Loucy (cell line): Measurements from ENCODE around the gene KPNB1.

Experiments
- H2AFZ ChIP-seq: fragments of 200-600 bp; sonication (generic); 2 replicates; pipeline ENCODE4 v1.6.0; 2016; ENCODE audit warnings: antibody characterized with exemption, mild to moderate bottlenecking, low read length, moderate library complexity
- H3F3A ChIP-seq: fragments of 200-600 bp; 2 replicates; pipeline ENCODE4 v1.6.0; 2016; ENCODE audit warnings: antibody characterized with exemption, low read depth, mild to moderate bottlenecking
- H3K27me3 ChIP-seq: fragments of 200-600 bp; sonication (generic); 2 replicates; pipeline ENCODE4 v1.6.1; 2014; ENCODE audit warnings: low read length, mild to moderate bottlenecking; ENCODE audit not compliant: insufficient read depth, poor library complexity, severe bottlenecking
- H3K36me3 ChIP-seq: fragments of 200-600 bp; sonication (generic); 2 replicates; pipeline ENCODE4 v1.6.1; 2016; ENCODE audit warnings: low read length; ENCODE audit not compliant: insufficient read depth
- H3K4me1 ChIP-seq: fragments of 200-600 bp; sonication (generic); 2 replicates; pipeline ENCODE4 v1.5.1; 2014; ENCODE audit warnings: low read length, mild to moderate bottlenecking; ENCODE audit not compliant: insufficient read depth, poor library complexity, severe bottlenecking
- H3K4me2 ChIP-seq: fragments of 200-600 bp; sonication (generic); 2 replicates; pipeline ENCODE4 v1.6.0; 2014; ENCODE audit warnings: antibody characterized with exemption, low read length, low read depth, mild to moderate bottlenecking; ENCODE audit not compliant: poor library complexity, severe bottlenecking
- H3K4me3 ChIP-seq: fragments of 200-600 bp; sonication (generic); 2 replicates; pipeline ENCODE4 v1.5.1; 2014; ENCODE audit warnings: low read length, mild to moderate bottlenecking, mixed read lengths; ENCODE audit not compliant: poor library complexity, severe bottlenecking
- H3K79me2 ChIP-seq: fragments of 200-600 bp; sonication (generic); 2 replicates; pipeline ENCODE4 v1.6.1; 2014; ENCODE audit warnings: low read length; ENCODE audit not compliant: insufficient read depth
- H3K9ac ChIP-seq: fragments of 200-600 bp; sonication (generic); 2 replicates; pipeline ENCODE4 v1.6.0; 2014; ENCODE audit warnings: mild to moderate bottlenecking, low read depth, low read length, moderate library complexity; ENCODE audit not compliant: poor library complexity, severe bottlenecking
- H3K9me2 ChIP-seq: fragments of 200-600 bp; sonication (generic); replicated peaks from 2 replicates; pipeline ENCODE4 v1.6.1; 2016; ENCODE audit warnings: low read depth, low read length, mixed read lengths
- H3K9me3 ChIP-seq: fragments of 200-600 bp; sonication (generic); 2 replicates; pipeline ENCODE4 v1.6.1; 2014; ENCODE audit warnings: mild to moderate bottlenecking, antibody characterized with exemption, low read length, low read depth; ENCODE audit not compliant: insufficient read depth
- H4K20me1 ChIP-seq: fragments of 200-600 bp; sonication (generic); 2 replicates; pipeline ENCODE4 v1.6.0; 2014; ENCODE audit warnings: antibody characterized with exemption, low read length, mild to moderate bottlenecking; ENCODE audit not compliant: insufficient read depth, poor library complexity, severe bottlenecking
- EZH2phosphoT487 ChIP-seq: fragments of 200-600 bp; IDR thresholded peaks from 2 replicates; pipeline ENCODE4 v1.6.1; 2018; ENCODE audit warnings: antibody characterized with exemption, mild to moderate bottlenecking, moderate library complexity, borderline replicate concordance
- TF ChIP-seq, protein P1 (sequence below): fragments of 200-600 bp; sonication (generic); conservative IDR thresholded peaks from 2 replicates; pipeline ENCODE4 v1.5.1; 2014; ENCODE audit warnings: mild to moderate bottlenecking, antibody characterized with exemption, low read length

KPNB1 gene

GRCh38 chr17:47628014-47628566 is 21.6 kb upstream of the KPNB1 start:
- Histone ChIP-seq H2AFZ (no peak overlapping the region), H3K9me2 (no peaks in the 10 kb centered on the region), H3K36me3 (peaks cover 7% of the 10 kb centered on the region; the same call in 1 of the 2 replicates), H4K20me1 (no peaks in the 10 kb centered on the region), H3K9me3 (no peaks in the 10 kb centered on the region), H3K4me2 (no peak overlapping the region), H3K4me1 (no peaks in the 10 kb centered on the region), H3K79me2 (no peaks in the 10 kb centered on the region), H3K9ac (no peak overlapping the region), H3K4me3 (no peak overlapping the region), H3F3A (no peaks in the 10 kb centered on the region), H3K27me3 (no peaks in the 10 kb centered on the region)
- TF ChIP-seq, protein P1, sequence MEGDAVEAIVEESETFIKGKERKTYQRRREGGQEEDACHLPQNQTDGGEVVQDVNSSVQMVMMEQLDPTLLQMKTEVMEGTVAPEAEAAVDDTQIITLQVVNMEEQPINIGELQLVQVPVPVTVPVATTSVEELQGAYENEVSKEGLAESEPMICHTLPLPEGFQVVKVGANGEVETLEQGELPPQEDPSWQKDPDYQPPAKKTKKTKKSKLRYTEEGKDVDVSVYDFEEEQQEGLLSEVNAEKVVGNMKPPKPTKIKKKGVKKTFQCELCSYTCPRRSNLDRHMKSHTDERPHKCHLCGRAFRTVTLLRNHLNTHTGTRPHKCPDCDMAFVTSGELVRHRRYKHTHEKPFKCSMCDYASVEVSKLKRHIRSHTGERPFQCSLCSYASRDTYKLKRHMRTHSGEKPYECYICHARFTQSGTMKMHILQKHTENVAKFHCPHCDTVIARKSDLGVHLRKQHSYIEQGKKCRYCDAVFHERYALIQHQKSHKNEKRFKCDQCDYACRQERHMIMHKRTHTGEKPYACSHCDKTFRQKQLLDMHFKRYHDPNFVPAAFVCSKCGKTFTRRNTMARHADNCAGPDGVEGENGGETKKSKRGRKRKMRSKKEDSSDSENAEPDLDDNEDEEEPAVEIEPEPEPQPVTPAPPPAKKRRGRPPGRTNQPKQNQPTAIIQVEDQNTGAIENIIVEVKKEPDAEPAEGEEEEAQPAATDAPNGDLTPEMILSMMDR = no peak
- TF ChIP-seq EZH2phosphoT487 = no peak

DNA sequence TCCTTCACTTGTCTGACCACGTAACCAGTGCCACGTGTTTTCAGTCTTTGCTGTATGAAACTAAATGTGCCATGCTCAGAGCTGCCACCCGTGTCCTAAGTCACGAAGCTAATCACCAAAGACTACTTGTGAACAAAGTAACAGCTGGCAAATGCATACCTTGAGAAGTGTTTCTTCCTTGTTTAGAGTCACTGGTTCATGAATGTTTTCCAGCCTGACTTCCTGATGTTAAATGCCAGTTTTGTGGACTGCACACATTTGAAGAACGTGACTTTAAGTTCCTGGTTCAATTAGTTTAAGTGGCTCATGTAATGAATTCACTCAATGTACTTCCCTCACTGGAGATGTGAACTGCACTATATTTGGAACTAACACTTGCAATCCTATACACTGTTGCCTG is 19.9 kb upstream of the KPNB1 start:
- TF ChIP-seq, protein P1 = no peak
- TF ChIP-seq EZH2phosphoT487 = no peak
- Histone ChIP-seq H3K9me3 (no peaks in the 10 kb centered on the region), H3K36me3 (no peaks in the 10 kb centered on the region; the same call in 1 of the 2 replicates), H3K4me3 (no peak overlapping the region), H3K27me3 (no peaks in the 10 kb centered on the region), H3K4me2 (no peak overlapping the region), H3K9me2 (no peaks in the 10 kb centered on the region), H2AFZ (no peak overlapping the region), H3F3A (no peaks in the 10 kb centered on the region), H3K9ac (no peak overlapping the region), H3K4me1 (no peaks in the 10 kb centered on the region), H3K79me2 (no peaks in the 10 kb centered on the region), H4K20me1 (no peaks in the 10 kb centered on the region)

DNA sequence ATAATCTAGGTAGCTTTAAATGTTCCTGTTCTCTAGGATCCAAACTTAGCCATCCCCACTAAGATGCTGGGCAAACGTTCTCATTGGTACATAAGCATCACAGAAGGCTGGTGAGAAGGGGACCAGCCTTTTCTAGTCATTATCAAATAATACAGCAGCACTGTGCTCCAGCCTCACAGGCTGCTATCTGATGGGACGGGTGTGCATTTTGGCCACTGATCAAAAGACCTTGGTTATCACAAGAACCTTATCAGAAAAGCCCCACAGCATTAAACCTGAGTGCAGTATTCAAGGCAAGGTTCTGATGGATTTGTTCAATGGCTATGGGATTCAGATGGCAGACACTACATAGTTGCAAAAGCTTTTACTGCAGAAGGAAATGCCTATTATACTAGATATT is 19.1 kb upstream of the KPNB1 start:
- no peak for TF ChIP-seq EZH2phosphoT487
- Histone ChIP-seq H2AFZ (no peak overlapping the region), H3K9me3 (no peaks in the 10 kb centered on the region), H3K9ac (no peak overlapping the region), H3F3A (no peaks in the 10 kb centered on the region), H4K20me1 (no peaks in the 10 kb centered on the region), H3K9me2 (no peaks in the 10 kb centered on the region), H3K4me2 (no peak overlapping the region), H3K27me3 (no peaks in the 10 kb centered on the region), H3K79me2 (no peaks in the 10 kb centered on the region), H3K4me3 (no peak overlapping the region), H3K36me3 (no peaks in the 10 kb centered on the region), H3K4me1 (no peaks in the 10 kb centered on the region)

DNA sequence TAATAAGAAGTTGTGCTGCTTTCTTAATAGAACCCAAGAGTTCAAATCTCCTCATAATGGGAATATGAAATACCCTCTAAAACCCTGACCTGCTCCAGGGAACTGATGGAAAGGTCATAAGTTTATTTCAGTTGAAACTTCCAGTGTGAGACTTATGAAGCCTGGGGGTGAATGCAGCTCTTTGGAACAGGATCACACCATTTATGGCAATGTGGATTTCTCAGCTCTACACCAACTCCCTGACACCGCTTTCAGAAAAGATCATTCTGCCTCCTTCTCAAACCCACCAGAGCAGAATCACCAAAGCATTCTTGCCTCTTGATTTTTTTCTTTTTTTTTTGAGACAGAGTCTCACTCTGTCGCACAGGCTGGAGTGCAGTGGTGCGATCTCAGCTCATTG is 16.7 kb upstream of the KPNB1 start:
- no peak overlapping the region for H2AFZ ChIP-seq
- no peaks in the 10 kb centered on the region for H3K9me3 ChIP-seq
- H3K9ac ChIP-seq = no peak overlapping the region

More for the DNA sequence above, 16.7 kb upstream of the KPNB1 start:
- H3K79me2 ChIP-seq = no peaks in the 10 kb centered on the region
- no peaks in the 10 kb centered on the region for H4K20me1 ChIP-seq
- no peak overlapping the region for H3K4me2 ChIP-seq
- no peaks in the 10 kb centered on the region for H3K27me3 ChIP-seq
- no peak overlapping the region for H3K4me3 ChIP-seq
- H3K9me2 ChIP-seq = no peaks in the 10 kb centered on the region
- peaks cover 9% of the 10 kb centered on the region for H3K4me1 ChIP-seq
- H3K36me3 ChIP-seq = no peaks in the 10 kb centered on the region
- TF ChIP-seq, protein P1 = no peak
- TF ChIP-seq EZH2phosphoT487 = no peak
- H3F3A ChIP-seq = no peaks in the 10 kb centered on the region
